ENCODE results near the gene SLC39A2. TPM values are rescaled to one million over a fixed set of nuclear protein-coding genes. Genes with fewer than 3 reads are reported as not detected.

The SLC39A2 gene
- polyA plus RNA-seq, 1 of the 3 experiments (the other 2 are of a cell fraction): not detected

DNA sequence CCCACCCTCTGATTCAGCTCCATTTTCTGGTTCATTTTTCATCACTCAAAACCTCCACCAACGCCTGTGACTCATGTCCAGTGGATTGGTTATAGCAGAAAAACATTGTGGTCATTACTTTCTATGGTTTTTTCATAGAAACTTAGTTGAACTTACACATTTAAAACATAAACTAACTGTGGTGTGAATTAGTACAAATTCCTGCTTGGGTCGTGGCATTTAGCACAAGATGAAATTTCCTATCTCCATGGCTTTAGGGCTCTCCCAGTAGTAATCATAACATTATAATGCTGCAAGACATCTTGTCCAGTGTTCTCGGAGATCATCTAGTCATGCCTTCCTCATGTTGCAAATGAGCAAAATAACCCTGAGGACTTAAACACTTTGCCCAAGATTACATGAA is 50.2 kb downstream of the SLC39A2 start:
- Histone ChIP-seq H3K9me3 (no peaks in the 10 kb centered on the region), H3F3A (replicated peaks; ENCODE audit: insufficient read depth) (peaks cover 9% of the 10 kb centered on the region), H3K9me2 (no peaks in the 10 kb centered on the region), H3K4me2 (no peak overlapping the region), H3K36me3 (replicated peaks in 1 of 2; ENCODE audit: control insufficient read depth in 1 of 2, insufficient read depth in 2 of 2, low read length in 1 of 2) (no peaks in the 10 kb centered on the region), H3K4me1 (ENCODE audit: control insufficient read depth in 1 of 2, insufficient read depth in 2 of 2, low read depth in 1 of 2, low read length in 1 of 2) (peaks cover 0 to 4% of the 10 kb centered on the region in 2 experiments; a peak in 1 of 4 replicates), H3K27ac (ENCODE audit: low read depth in 2 of 2, low read length in 1 of 2) (no peak overlapping the region), H3K27me3 (ENCODE audit: insufficient read depth) (no peaks in the 10 kb centered on the region), H3K9ac (no peak overlapping the region), H3K79me2 (ENCODE audit: insufficient read depth) (no peaks in the 10 kb centered on the region), H4K20me1 (ENCODE audit: insufficient read depth) (no peaks in the 10 kb centered on the region), H2AFZ (ENCODE audit: low read depth) (no peak overlapping the region; the same call in 1 of the 2 replicates), H3K4me3 (ENCODE audit: low read depth in 2 of 2, low read length in 1 of 2) (no peak overlapping the region)
- WGBS (ENCODE audit: low lambda C conversion rate): 57% methylated on average over 3 of the region's 3 CpGs
- TF ChIP-seq, protein P1, sequence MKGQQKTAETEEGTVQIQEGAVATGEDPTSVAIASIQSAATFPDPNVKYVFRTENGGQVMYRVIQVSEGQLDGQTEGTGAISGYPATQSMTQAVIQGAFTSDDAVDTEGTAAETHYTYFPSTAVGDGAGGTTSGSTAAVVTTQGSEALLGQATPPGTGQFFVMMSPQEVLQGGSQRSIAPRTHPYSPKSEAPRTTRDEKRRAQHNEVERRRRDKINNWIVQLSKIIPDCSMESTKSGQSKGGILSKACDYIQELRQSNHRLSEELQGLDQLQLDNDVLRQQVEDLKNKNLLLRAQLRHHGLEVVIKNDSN (IDR thresholded peaks at IDR 0.05; ENCODE audit: borderline replicate concordance, low read depth): no peak
- TF ChIP-seq FOSL2 (IDR thresholded peaks at IDR 0.05; ENCODE audit: borderline replicate concordance, low read depth) (no peak), MXI1 (IDR thresholded peaks at IDR 0.05; ENCODE audit: low read depth, low read length) (no peak), RXRA (IDR thresholded peaks at IDR 0.05; ENCODE audit: borderline replicate concordance, low read depth) (no peak), RAD21 (IDR thresholded peaks at IDR 0.05; ENCODE audit: low read length) (no peak), ELF1 (IDR thresholded peaks at IDR 0.05) (no peak), GATA2 (CRISPR knock-in tag; IDR thresholded peaks at IDR 0.05) (no peak), POLR2AphosphoS5 (IDR thresholded peaks at IDR 0.05; ENCODE audit: low read depth, low read length) (no peak), RCOR1 (IDR thresholded peaks at IDR 0.05; ENCODE audit: low read length) (no peak), YY1 (IDR thresholded peaks at IDR 0.05; ENCODE audit: low read depth) (no peak), SMC3 (IDR thresholded peaks at IDR 0.05; ENCODE audit: low read depth, low read length) (no peak), CTCF (IDR thresholded peaks at IDR 0.05) (no peak), JUND (IDR thresholded peaks at IDR 0.05) (no peak), NFIC (IDR thresholded peaks at IDR 0.05; ENCODE audit: borderline replicate concordance) (no peak), TAF1 (IDR thresholded peaks at IDR 0.05; ENCODE audit: borderline replicate concordance, low read depth, low read length) (no peak)
- TF ChIP-seq, protein P2, sequence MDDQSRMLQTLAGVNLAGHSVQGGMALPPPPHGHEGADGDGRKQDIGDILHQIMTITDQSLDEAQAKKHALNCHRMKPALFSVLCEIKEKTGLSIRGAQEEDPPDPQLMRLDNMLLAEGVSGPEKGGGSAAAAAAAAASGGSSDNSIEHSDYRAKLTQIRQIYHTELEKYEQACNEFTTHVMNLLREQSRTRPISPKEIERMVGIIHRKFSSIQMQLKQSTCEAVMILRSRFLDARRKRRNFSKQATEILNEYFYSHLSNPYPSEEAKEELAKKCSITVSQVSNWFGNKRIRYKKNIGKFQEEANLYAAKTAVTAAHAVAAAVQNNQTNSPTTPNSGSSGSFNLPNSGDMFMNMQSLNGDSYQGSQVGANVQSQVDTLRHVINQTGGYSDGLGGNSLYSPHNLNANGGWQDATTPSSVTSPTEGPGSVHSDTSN (IDR thresholded peaks at IDR 0.05): no peak
- DNase-seq: no peak
- ChIA-PET POLR2A (no interaction called here), CTCF (interaction anchor here (1.6 to 3.0 kb wide), 4 partner anchors 9 to 34 kb away, joined by 7 to 14 read pairs (median 10); no protein-coding TSS in a partner anchor)

- no peaks in the 10 kb centered on the region for H3K9me2 ChIP-seq
- no peak for DNase-seq
- no peaks in the 10 kb centered on the region for H4K20me1 ChIP-seq (ENCODE audit: insufficient read depth)
- ChIA-PET CTCF (interaction anchor here (0.7 to 2.9 kb wide), 4 partner anchors 10 to 79 kb away, joined by 3 to 13 read pairs (median 10); no protein-coding TSS in a partner anchor), POLR2A (no interaction called here)
- H3K9ac ChIP-seq: no peak overlapping the region
- peaks cover 9% of the 10 kb centered on the region for H3F3A ChIP-seq (replicated peaks; ENCODE audit: insufficient read depth)
- H3K27me3 ChIP-seq (ENCODE audit: insufficient read depth): no peaks in the 10 kb centered on the region
- H3K4me2 ChIP-seq: no peak overlapping the region
- H3K27ac ChIP-seq (ENCODE audit: low read depth in 2 of 2, low read length in 1 of 2): no peak overlapping the region
- H3K9me3 ChIP-seq: no peaks in the 10 kb centered on the region
- no peak overlapping the region for H2AFZ ChIP-seq (ENCODE audit: low read depth)
- no peaks in the 10 kb centered on the region for H3K4me1 ChIP-seq (ENCODE audit: control insufficient read depth in 1 of 2, insufficient read depth in 2 of 2, low read depth in 1 of 2, low read length in 1 of 2)
- no peaks in the 10 kb centered on the region for H3K36me3 ChIP-seq (replicated peaks in 1 of 2; ENCODE audit: control insufficient read depth in 1 of 2, insufficient read depth in 2 of 2, low read length in 1 of 2)
- WGBS (ENCODE audit: low lambda C conversion rate): 56% methylated on average over 3 of the region's 3 CpGs
- no peak overlapping the region for H3K4me3 ChIP-seq (ENCODE audit: low read depth in 2 of 2, low read length in 1 of 2)
- H3K79me2 ChIP-seq (ENCODE audit: insufficient read depth): no peaks in the 10 kb centered on the region
- TF ChIP-seq TEAD4 (IDR thresholded peaks at IDR 0.05; ENCODE audit: borderline replicate concordance, insufficient read depth) (no peak), EZH2phosphoT487 (IDR thresholded peaks at IDR 0.05; ENCODE audit: borderline replicate concordance, low read depth) (no peak), TCF12 (IDR thresholded peaks at IDR 0.05) (no peak), CHD2 (IDR thresholded peaks at IDR 0.05; ENCODE audit: low read length, partially characterized antibody) (no peak), EP300 (IDR thresholded peaks at IDR 0.05; ENCODE audit: borderline replicate concordance in 1 of 2, low read depth in 1 of 2, low read length in 1 of 2) (no peak), MXI1 (IDR thresholded peaks at IDR 0.05; ENCODE audit: low read depth, low read length) (no peak), GATA2 (CRISPR knock-in tag; IDR thresholded peaks at IDR 0.05) (no peak)
- TF ChIP-seq, protein P3, sequence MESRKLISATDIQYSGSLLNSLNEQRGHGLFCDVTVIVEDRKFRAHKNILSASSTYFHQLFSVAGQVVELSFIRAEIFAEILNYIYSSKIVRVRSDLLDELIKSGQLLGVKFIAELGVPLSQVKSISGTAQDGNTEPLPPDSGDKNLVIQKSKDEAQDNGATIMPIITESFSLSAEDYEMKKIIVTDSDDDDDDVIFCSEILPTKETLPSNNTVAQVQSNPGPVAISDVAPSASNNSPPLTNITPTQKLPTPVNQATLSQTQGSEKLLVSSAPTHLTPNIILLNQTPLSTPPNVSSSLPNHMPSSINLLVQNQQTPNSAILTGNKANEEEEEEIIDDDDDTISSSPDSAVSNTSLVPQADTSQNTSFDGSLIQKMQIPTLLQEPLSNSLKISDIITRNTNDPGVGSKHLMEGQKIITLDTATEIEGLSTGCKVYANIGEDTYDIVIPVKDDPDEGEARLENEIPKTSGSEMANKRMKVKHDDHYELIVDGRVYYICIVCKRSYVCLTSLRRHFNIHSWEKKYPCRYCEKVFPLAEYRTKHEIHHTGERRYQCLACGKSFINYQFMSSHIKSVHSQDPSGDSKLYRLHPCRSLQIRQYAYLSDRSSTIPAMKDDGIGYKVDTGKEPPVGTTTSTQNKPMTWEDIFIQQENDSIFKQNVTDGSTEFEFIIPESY (IDR thresholded peaks at IDR 0.05; ENCODE audit: borderline replicate concordance, low read depth): no peak
Observed at GRCh38 chr14:21050597-21050996, 51.5 kb downstream of the SLC39A2 start.

Measured in SK-N-SH (cell line).